K562 (cell line): ENCODE measurements around the gene DNAJC15.

Experiments
- EZH2 ChIP-seq: IDR thresholded peaks from 2 replicates; pipeline ENCODE4 v1.6.1; 2012; ENCODE audit warnings: low read depth, mild to moderate bottlenecking, inconsistent platforms, low read length, borderline replicate concordance
- MAFF ChIP-seq: IDR thresholded peaks from 2 replicates; pipeline ENCODE4 v1.6.1; 2012; ENCODE audit warnings: low read length, improper control_type of control experiment
- POLR2B ChIP-seq: fragments of 450-650 bp; IDR thresholded peaks from 2 replicates; pipeline ENCODE4 v1.6.1; 2018; ENCODE audit warnings: low read depth; ENCODE audit not compliant: partially characterized antibody
- PRDM10 ChIP-seq: fragments of 450-650 bp; IDR thresholded peaks from 2 replicates; pipeline ENCODE4 v1.6.1; 2018; ENCODE audit not compliant: partially characterized antibody
- RAD21 ChIP-seq, 2 experiments: fragments of 250-450 bp in 1 of 2; fragments of 450-650 bp in 1 of 2; sonication (Bioruptor Pico) in 1 of 2; formaldehyde crosslinking in 1 of 2; IDR thresholded peaks in 1 of 2; conservative IDR thresholded peaks in 1 of 2; 2 replicates each; pipeline versions ENCODE4 v1.4.0 to v1.8.0; 2020 to 2022; ENCODE audit warnings: mild to moderate bottlenecking in 2 of 2, moderate library complexity in 1 of 2
- SREBF2 ChIP-seq: sonication (generic); formaldehyde crosslinking; IDR thresholded peaks from 2 replicates; pipeline ENCODE4 v1.4.0; 2020; ENCODE audit warnings: mild to moderate bottlenecking, missing genetic modification reagents
- TAF1 ChIP-seq: IDR thresholded peaks from 2 replicates; pipeline ENCODE4 v1.6.1; 2011; ENCODE audit warnings: mild to moderate bottlenecking, low read length, moderate library complexity; ENCODE audit not compliant: insufficient read depth, control insufficient read depth, severe bottlenecking; ENCODE audit errors: extremely low read depth
- USF2 ChIP-seq: sonication (generic); formaldehyde crosslinking; IDR thresholded peaks from 2 replicates; pipeline ENCODE4 v1.5.0; 2020; ENCODE audit warnings: missing genetic modification reagents
- ZC3H11A ChIP-seq: IDR thresholded peaks from 2 replicates; pipeline ENCODE4 v1.6.1; 2012; ENCODE audit warnings: low read depth, low read length, improper control_type of control experiment
- TF ChIP-seq, protein P1 (sequence below), 3 experiments: IDR thresholded peaks in 2 of 3; conservative IDR thresholded peaks in 1 of 3; 2 replicates each; pipeline ENCODE4 v1.5.1; 2011 to 2012; ENCODE audit warnings: low read length in 3 of 3, mild to moderate bottlenecking in 3 of 3, control low read depth in 2 of 3, improper control_type of control experiment in 1 of 3, inconsistent platforms in 1 of 3, low read depth in 1 of 3, mixed read lengths in 1 of 3, moderate library complexity in 1 of 3; ENCODE audit not compliant: insufficient read depth in 2 of 3
- TF ChIP-seq, protein P2 (sequence below): fragments of 250-450 bp; sonication (Bioruptor Pico); IDR thresholded peaks from 2 replicates; pipeline ENCODE4 v1.5.0; 2020; ENCODE audit warnings: mild to moderate bottlenecking, borderline replicate concordance
- TF ChIP-seq, protein P3 (sequence below): sonication (generic); formaldehyde crosslinking; IDR thresholded peaks from 2 replicates; pipeline ENCODE4 v1.8.1; 2023; ENCODE audit warnings: mild to moderate bottlenecking, missing genetic modification reagents

DNA sequence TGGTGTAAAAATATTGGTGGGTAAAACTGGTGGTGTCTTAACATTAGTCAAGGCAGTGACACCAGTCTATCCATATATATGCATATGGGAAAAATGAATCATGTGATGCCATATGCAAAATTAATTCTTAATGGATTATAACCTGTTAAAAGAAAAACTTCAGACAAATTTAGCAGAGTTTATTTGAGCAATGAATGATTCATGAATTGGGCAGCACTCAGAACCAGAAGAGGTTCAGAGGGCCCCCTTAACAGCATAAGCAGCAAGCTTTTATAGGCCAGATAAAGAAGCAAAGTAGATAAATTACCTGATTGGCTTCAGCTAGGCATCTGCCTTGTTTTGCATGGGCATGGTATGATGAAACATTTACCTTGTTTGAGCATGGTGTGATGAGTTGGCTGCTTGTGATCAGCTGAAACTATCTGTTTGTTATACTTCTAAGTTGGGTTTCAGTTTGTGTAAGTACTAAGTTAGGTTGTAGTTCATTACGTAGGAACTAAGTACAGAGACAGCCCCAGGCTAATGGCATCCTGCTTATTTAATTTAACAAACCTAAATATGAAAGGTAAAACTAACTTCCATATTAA, 66.6 kb downstream of the DNAJC15 start:
- no peak for TF ChIP-seq ZC3H11A
- no peak for TF ChIP-seq PRDM10
- TF ChIP-seq, protein P1, sequence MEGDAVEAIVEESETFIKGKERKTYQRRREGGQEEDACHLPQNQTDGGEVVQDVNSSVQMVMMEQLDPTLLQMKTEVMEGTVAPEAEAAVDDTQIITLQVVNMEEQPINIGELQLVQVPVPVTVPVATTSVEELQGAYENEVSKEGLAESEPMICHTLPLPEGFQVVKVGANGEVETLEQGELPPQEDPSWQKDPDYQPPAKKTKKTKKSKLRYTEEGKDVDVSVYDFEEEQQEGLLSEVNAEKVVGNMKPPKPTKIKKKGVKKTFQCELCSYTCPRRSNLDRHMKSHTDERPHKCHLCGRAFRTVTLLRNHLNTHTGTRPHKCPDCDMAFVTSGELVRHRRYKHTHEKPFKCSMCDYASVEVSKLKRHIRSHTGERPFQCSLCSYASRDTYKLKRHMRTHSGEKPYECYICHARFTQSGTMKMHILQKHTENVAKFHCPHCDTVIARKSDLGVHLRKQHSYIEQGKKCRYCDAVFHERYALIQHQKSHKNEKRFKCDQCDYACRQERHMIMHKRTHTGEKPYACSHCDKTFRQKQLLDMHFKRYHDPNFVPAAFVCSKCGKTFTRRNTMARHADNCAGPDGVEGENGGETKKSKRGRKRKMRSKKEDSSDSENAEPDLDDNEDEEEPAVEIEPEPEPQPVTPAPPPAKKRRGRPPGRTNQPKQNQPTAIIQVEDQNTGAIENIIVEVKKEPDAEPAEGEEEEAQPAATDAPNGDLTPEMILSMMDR (IDR thresholded peaks at IDR 0.05 in 2 of 3, conservative IDR thresholded peaks at IDR 0.05 in 1 of 3; ENCODE audit: insufficient read depth in 2 of 3, low read depth in 1 of 3, low read length in 3 of 3), result no peak
- TF ChIP-seq, protein P2, sequence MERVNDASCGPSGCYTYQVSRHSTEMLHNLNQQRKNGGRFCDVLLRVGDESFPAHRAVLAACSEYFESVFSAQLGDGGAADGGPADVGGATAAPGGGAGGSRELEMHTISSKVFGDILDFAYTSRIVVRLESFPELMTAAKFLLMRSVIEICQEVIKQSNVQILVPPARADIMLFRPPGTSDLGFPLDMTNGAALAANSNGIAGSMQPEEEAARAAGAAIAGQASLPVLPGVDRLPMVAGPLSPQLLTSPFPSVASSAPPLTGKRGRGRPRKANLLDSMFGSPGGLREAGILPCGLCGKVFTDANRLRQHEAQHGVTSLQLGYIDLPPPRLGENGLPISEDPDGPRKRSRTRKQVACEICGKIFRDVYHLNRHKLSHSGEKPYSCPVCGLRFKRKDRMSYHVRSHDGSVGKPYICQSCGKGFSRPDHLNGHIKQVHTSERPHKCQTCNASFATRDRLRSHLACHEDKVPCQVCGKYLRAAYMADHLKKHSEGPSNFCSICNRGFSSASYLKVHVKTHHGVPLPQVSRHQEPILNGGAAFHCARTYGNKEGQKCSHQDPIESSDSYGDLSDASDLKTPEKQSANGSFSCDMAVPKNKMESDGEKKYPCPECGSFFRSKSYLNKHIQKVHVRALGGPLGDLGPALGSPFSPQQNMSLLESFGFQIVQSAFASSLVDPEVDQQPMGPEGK (CRISPR knock-in tag), result no peak
- TF ChIP-seq, protein P3, sequence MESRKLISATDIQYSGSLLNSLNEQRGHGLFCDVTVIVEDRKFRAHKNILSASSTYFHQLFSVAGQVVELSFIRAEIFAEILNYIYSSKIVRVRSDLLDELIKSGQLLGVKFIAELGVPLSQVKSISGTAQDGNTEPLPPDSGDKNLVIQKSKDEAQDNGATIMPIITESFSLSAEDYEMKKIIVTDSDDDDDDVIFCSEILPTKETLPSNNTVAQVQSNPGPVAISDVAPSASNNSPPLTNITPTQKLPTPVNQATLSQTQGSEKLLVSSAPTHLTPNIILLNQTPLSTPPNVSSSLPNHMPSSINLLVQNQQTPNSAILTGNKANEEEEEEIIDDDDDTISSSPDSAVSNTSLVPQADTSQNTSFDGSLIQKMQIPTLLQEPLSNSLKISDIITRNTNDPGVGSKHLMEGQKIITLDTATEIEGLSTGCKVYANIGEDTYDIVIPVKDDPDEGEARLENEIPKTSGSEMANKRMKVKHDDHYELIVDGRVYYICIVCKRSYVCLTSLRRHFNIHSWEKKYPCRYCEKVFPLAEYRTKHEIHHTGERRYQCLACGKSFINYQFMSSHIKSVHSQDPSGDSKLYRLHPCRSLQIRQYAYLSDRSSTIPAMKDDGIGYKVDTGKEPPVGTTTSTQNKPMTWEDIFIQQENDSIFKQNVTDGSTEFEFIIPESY, result no peak
- TF ChIP-seq EZH2, result no peak
- TF ChIP-seq TAF1, result no peak
- TF ChIP-seq POLR2B, result no peak
- TF ChIP-seq MAFF, result no peak
- TF ChIP-seq USF2 (CRISPR knock-in tag), result no peak
- no peak for TF ChIP-seq SREBF2 (CRISPR knock-in tag)
- TF ChIP-seq RAD21 (CRISPR knock-in tag; conservative IDR thresholded peaks at IDR 0.05 in 1 of 2, IDR thresholded peaks at IDR 0.05 in 1 of 2), result no peak
